Nephron progenitor cell (in vitro differentiated cells): Measurements from ENCODE around the gene TMC1.

ENCODE experiments used
- DNase-seq: peaks from one replicate; pipeline ENCODE4 v3.0.0; 2021
- H3K27ac Mint-ChIP-seq: 2 replicates; pipeline ENCODE4 v1.8.0; 2021; ENCODE audit warnings: mild to moderate bottlenecking, moderate library complexity, mixed read lengths
- H3K27me3 Mint-ChIP-seq: 2 replicates; pipeline ENCODE4 v1.8.0; 2021; ENCODE audit warnings: mild to moderate bottlenecking, low read depth, mixed read lengths; ENCODE audit not compliant: poor library complexity
- H3K36me3 Mint-ChIP-seq: 2 replicates; pipeline ENCODE4 v1.8.0; 2021; ENCODE audit warnings: low read depth, mixed read lengths
- H3K4me1 Mint-ChIP-seq: 2 replicates; pipeline ENCODE4 v1.8.0; 2021; ENCODE audit warnings: mixed read lengths
- H3K4me3 Mint-ChIP-seq: 2 replicates; pipeline ENCODE4 v1.8.0; 2021; ENCODE audit warnings: mild to moderate bottlenecking, moderate library complexity, mixed read lengths
- H3K9me3 Mint-ChIP-seq: 2 replicates; pipeline ENCODE4 v1.8.0; 2021; ENCODE audit warnings: mild to moderate bottlenecking, moderate library complexity, mixed read lengths
- TF ChIP-seq, protein P1 (sequence below): fragments of 200-600 bp; sonication (generic); IDR thresholded peaks from 2 replicates; pipeline ENCODE4 v1.5.0; 2021; ENCODE audit warnings: antibody characterized with exemption

TMC1 gene

DNA sequence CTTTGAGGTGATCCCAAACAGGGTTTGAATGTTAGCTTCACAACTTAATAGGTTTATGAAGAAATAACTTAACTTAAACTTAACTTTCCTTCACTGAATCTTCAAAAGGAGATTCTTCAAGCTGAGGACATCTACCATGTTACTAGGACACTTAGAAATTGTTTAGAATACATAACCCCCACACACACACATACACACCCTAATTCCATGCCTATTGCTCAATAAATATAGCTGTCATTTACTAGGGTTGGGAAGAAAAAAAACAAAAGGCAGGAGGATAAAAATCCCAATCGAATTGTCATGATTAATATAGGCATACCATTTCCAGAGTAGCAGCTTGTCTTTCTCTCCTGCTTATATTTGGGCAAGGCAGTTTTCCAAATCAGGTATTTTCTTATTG lies 363.1 kb downstream of the TMC1 start:
- H3K4me3 Mint-ChIP-seq: no peak overlapping the region
- no peak for DNase-seq
- no peaks in the 10 kb centered on the region for H3K9me3 Mint-ChIP-seq
- H3K27me3 Mint-ChIP-seq: peaks cover 2% of the 10 kb centered on the region
- no peaks in the 10 kb centered on the region for H3K4me1 Mint-ChIP-seq
- H3K36me3 Mint-ChIP-seq: no peaks in the 10 kb centered on the region
- TF ChIP-seq, protein P1, sequence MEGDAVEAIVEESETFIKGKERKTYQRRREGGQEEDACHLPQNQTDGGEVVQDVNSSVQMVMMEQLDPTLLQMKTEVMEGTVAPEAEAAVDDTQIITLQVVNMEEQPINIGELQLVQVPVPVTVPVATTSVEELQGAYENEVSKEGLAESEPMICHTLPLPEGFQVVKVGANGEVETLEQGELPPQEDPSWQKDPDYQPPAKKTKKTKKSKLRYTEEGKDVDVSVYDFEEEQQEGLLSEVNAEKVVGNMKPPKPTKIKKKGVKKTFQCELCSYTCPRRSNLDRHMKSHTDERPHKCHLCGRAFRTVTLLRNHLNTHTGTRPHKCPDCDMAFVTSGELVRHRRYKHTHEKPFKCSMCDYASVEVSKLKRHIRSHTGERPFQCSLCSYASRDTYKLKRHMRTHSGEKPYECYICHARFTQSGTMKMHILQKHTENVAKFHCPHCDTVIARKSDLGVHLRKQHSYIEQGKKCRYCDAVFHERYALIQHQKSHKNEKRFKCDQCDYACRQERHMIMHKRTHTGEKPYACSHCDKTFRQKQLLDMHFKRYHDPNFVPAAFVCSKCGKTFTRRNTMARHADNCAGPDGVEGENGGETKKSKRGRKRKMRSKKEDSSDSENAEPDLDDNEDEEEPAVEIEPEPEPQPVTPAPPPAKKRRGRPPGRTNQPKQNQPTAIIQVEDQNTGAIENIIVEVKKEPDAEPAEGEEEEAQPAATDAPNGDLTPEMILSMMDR: no peak
- H3K27ac Mint-ChIP-seq: no peak overlapping the region
